ENCODE results near the gene CPLX1. TPM values are rescaled to one million over a fixed set of nuclear protein-coding genes. Genes with fewer than 3 reads are reported as not detected.
A peak's percentile ranks its signal among the peaks of the same experiment; 100 is the strongest.
"Not testable (repeated sequence)": the region's sequence is repeated elsewhere in the genome, so short reads cannot be mapped to it uniquely, and the experiment has no call there.

The CPLX1 gene
- total RNA-seq, 1 experiment from 2014 or later: 3.5 TPM

GRCh38 chr4:780716-781492 is 45.0 kb downstream of the CPLX1 start (continued):
- TF ChIP-seq SMAD4 (CRISPR knock-in tag; IDR thresholded peaks at IDR 0.05): no peak
- no peak for TF ChIP-seq TEAD1 (CRISPR knock-in tag; IDR thresholded peaks at IDR 0.05)
- TF ChIP-seq RORB (CRISPR knock-in tag; IDR thresholded peaks at IDR 0.05): no peak
- no peak for TF ChIP-seq MXD4 (CRISPR knock-in tag; IDR thresholded peaks at IDR 0.05; ENCODE audit: borderline replicate concordance)
- peak; percentile 70; the same call in 1 of the 2 replicates for TF ChIP-seq HMGXB4 (CRISPR knock-in tag; IDR thresholded peaks at IDR 0.05)
- no peak for TF ChIP-seq MAX (CRISPR knock-in tag; IDR thresholded peaks at IDR 0.05)
- no peak for TF ChIP-seq RELA (CRISPR knock-in tag; IDR thresholded peaks at IDR 0.05; ENCODE audit: borderline replicate concordance)
- no peak for TF ChIP-seq PRRX2 (CRISPR knock-in tag; IDR thresholded peaks at IDR 0.05)
- no peak for TF ChIP-seq CTCF (IDR thresholded peaks at IDR 0.05)
- TF ChIP-seq CREB1 (CRISPR knock-in tag; IDR thresholded peaks at IDR 0.05): no peak
- TF ChIP-seq SMAD3 (CRISPR knock-in tag; IDR thresholded peaks at IDR 0.05; ENCODE audit: borderline replicate concordance): 0 out of 2 replicates have a peak, but pooled peaks have one; percentile 5

DNA sequence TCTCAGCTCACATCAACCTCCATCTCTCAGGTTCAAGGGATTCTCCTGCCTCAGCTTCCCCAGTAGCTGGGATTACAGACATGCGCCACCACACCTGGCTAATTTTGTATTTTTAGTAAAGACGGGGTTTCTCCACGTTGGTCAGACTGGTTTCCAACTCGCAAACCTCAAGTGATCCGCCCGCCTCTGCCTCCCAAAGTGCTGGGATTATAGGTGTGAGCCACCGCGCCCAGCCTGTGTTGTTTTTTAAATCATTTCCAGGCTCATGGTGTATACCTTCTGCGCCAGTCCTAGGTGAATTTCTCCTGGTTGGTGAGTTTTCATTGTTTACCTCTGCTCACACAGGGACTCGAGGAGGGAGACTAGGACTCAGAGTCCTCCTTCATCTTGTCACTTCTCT is 45.7 kb downstream of the CPLX1 start:
- Mint-ChIP-seq H3K27ac (peak overlapping the region; percentile 86), H3K36me3 (peaks cover 50% of the 10 kb centered on the region), H3K4me3 (peak overlapping the region; percentile 77), H3K27me3 (ENCODE audit: low read depth) (peaks cover 29% of the 10 kb centered on the region), H3K4me1 (peaks cover 37% of the 10 kb centered on the region)
- H3K9me3 Mint-ChIP-seq; CTCF ChIA-PET; DNase-seq (ENCODE audit: low spot score); ATAC-seq; POLR2A ChIA-PET: not testable (repeated sequence)

DNA sequence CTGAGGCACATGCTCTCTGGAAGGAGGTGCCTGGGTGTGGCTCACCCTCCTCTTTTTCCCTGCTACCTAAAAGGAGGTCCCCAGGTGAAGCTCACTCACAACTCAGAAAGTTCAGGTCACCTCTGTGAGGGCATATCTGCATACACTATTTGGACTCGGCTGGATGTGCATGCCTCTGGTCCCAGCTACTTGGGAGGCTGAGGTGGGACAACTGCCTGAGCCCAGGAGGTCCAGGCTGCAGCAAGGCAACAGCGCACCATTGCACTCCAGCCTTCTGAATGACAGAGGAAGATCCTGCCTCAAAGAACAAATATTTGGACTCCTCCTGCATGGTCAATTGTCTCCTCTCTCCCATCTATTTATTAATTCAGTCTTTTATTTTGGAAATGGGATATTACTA is 46.4 kb downstream of the CPLX1 start:
- ChIA-PET CTCF (interaction anchor here (1.2 kb wide), 1 partner anchor 37 kb away, joined by 4 read pairs; no protein-coding TSS in a partner anchor), POLR2A (no interaction called here)
- ATAC-seq (no peak), DNase-seq (ENCODE audit: low spot score) (no peak)
- peaks cover 22% of the 10 kb centered on the region for H3K27me3 Mint-ChIP-seq (ENCODE audit: low read depth)
- no peak overlapping the region for H3K27ac Mint-ChIP-seq
- H3K4me1 Mint-ChIP-seq: peaks cover 33% of the 10 kb centered on the region
- peaks cover 55% of the 10 kb centered on the region for H3K36me3 Mint-ChIP-seq
- H3K9me3 Mint-ChIP-seq: peaks cover 8% of the 10 kb centered on the region
- TF ChIP-seq MAX (CRISPR knock-in tag; IDR thresholded peaks at IDR 0.05): no peak
- no peak for TF ChIP-seq ZNF396 (CRISPR knock-in tag; IDR thresholded peaks at IDR 0.05; ENCODE audit: borderline replicate concordance)
- no peak for TF ChIP-seq GABPB1 (CRISPR knock-in tag; IDR thresholded peaks at IDR 0.05)
- TF ChIP-seq SMAD3 (CRISPR knock-in tag; IDR thresholded peaks at IDR 0.05; ENCODE audit: borderline replicate concordance): no peak
- no peak for TF ChIP-seq CDX4 (CRISPR knock-in tag; IDR thresholded peaks at IDR 0.05; ENCODE audit: borderline replicate concordance)
- TF ChIP-seq, protein P1, sequence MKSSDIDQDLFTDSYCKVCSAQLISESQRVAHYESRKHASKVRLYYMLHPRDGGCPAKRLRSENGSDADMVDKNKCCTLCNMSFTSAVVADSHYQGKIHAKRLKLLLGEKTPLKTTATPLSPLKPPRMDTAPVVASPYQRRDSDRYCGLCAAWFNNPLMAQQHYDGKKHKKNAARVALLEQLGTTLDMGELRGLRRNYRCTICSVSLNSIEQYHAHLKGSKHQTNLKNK (CRISPR knock-in tag; IDR thresholded peaks at IDR 0.05): no peak
- TF ChIP-seq, protein P2, sequence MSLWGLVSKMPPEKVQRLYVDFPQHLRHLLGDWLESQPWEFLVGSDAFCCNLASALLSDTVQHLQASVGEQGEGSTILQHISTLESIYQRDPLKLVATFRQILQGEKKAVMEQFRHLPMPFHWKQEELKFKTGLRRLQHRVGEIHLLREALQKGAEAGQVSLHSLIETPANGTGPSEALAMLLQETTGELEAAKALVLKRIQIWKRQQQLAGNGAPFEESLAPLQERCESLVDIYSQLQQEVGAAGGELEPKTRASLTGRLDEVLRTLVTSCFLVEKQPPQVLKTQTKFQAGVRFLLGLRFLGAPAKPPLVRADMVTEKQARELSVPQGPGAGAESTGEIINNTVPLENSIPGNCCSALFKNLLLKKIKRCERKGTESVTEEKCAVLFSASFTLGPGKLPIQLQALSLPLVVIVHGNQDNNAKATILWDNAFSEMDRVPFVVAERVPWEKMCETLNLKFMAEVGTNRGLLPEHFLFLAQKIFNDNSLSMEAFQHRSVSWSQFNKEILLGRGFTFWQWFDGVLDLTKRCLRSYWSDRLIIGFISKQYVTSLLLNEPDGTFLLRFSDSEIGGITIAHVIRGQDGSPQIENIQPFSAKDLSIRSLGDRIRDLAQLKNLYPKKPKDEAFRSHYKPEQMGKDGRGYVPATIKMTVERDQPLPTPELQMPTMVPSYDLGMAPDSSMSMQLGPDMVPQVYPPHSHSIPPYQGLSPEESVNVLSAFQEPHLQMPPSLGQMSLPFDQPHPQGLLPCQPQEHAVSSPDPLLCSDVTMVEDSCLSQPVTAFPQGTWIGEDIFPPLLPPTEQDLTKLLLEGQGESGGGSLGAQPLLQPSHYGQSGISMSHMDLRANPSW (CRISPR knock-in tag; conservative IDR thresholded peaks at IDR 0.05; ENCODE audit: low read depth): no peak
- TF ChIP-seq, protein P3, sequence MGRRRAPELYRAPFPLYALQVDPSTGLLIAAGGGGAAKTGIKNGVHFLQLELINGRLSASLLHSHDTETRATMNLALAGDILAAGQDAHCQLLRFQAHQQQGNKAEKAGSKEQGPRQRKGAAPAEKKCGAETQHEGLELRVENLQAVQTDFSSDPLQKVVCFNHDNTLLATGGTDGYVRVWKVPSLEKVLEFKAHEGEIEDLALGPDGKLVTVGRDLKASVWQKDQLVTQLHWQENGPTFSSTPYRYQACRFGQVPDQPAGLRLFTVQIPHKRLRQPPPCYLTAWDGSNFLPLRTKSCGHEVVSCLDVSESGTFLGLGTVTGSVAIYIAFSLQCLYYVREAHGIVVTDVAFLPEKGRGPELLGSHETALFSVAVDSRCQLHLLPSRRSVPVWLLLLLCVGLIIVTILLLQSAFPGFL (CRISPR knock-in tag; IDR thresholded peaks at IDR 0.05; ENCODE audit: borderline replicate concordance): no peak
- no peak for TF ChIP-seq ZNF138 (CRISPR knock-in tag; conservative IDR thresholded peaks at IDR 0.05)
- no peak for TF ChIP-seq HMGA2 (CRISPR knock-in tag; IDR thresholded peaks at IDR 0.05)
- no peak for TF ChIP-seq RELA (CRISPR knock-in tag; IDR thresholded peaks at IDR 0.05; ENCODE audit: borderline replicate concordance)
- no peak for TF ChIP-seq CREB1 (CRISPR knock-in tag; IDR thresholded peaks at IDR 0.05)
- TF ChIP-seq JAZF1 (CRISPR knock-in tag; IDR thresholded peaks at IDR 0.05): no peak
- TF ChIP-seq MXD4 (CRISPR knock-in tag; IDR thresholded peaks at IDR 0.05; ENCODE audit: borderline replicate concordance): no peak
- H3K4me3 Mint-ChIP-seq: peak overlapping the region; percentile 77
